ENCODE measurements around the gene MEIOB. TPM values are rescaled to one million over a fixed set of nuclear protein-coding genes. Genes with fewer than 3 reads are reported as not detected.
"Not testable (repeated sequence)": the region's sequence is repeated elsewhere in the genome, so short reads cannot be mapped to it uniquely, and the experiment has no call there.

MEIOB gene
- not detected in 2 replicates for total RNA-seq
- long read RNA-seq, result 0 reads

GRCh38 chr16:1871974-1872635 is at the start of gene MEIOB:
Gene MEIOB, minus strand, starts transcription at chr16:1872164. Its CDS starts 3,989 bp downstream, at chr16:1868175.
- no peak for TF ChIP-seq CTCF (conservative IDR thresholded peaks at IDR 0.05)
- Mint-ChIP-seq H3K36me3 (ENCODE audit: low read depth) (no peaks in the 10 kb centered on the region), H3K27me3 (ENCODE audit: low read depth) (peaks cover 63% of the 10 kb centered on the region), H3K4me1 (no peaks in the 10 kb centered on the region), H3K27ac (ENCODE audit: unreplicated experiment) (no peak within 1 kb of the TSS), H3K9me3 (no peaks in the 10 kb centered on the region), H3K4me3 (no peak within 1 kb of the TSS)
- DNase-seq (ENCODE audit: low read depth, low spot score), result peak; percentile 26

GRCh38 chr16:1920727-1921171 is 48.8 kb upstream of the MEIOB start:
- no peak for TF ChIP-seq CTCF (conservative IDR thresholded peaks at IDR 0.05)

GRCh38 chr16:1920122-1920521 is 48.2 kb upstream of the MEIOB start:
- H3K36me3 Mint-ChIP-seq (ENCODE audit: low read depth); H3K27ac Mint-ChIP-seq (ENCODE audit: unreplicated experiment); DNase-seq (ENCODE audit: low read depth, low spot score); H3K4me3 Mint-ChIP-seq; H3K9me3 Mint-ChIP-seq; H3K4me1 Mint-ChIP-seq: not testable (repeated sequence)
- H3K27me3 Mint-ChIP-seq (ENCODE audit: low read depth), result peaks cover 91% of the 10 kb centered on the region

More at GRCh38 chr16:1920727-1921171, 48.8 kb upstream of the MEIOB start:
- H3K36me3 Mint-ChIP-seq (ENCODE audit: low read depth), result no peaks in the 10 kb centered on the region
- no peaks in the 10 kb centered on the region for H3K9me3 Mint-ChIP-seq
- H3K4me1 Mint-ChIP-seq, result peaks cover 10% of the 10 kb centered on the region
- peaks cover 85% of the 10 kb centered on the region for H3K27me3 Mint-ChIP-seq (ENCODE audit: low read depth)
- DNase-seq (ENCODE audit: low read depth, low spot score), result peak; percentile 53
- no peak overlapping the region for H3K4me3 Mint-ChIP-seq
- H3K27ac Mint-ChIP-seq (ENCODE audit: unreplicated experiment), result peak overlapping the region; percentile 24

- DNase-seq (ENCODE audit: low read depth, low spot score), result no peak
These were observed 47.5 kb upstream of the MEIOB start for GRCh38 chr16:1919327-1919998.

GRCh38 chr16:1918351-1919326 is 46.7 kb upstream of the MEIOB start, which contains the start of gene HS3ST6:
Gene HS3ST6, minus strand, starts transcription at chr16:1918415. Its CDS starts 92 bp downstream, at chr16:1918323.
- Mint-ChIP-seq H3K27ac (ENCODE audit: unreplicated experiment) (no peak within 1 kb of the TSS), H3K36me3 (ENCODE audit: low read depth) (no peaks in the 10 kb centered on the region), H3K4me3 (no peak within 1 kb of the TSS), H3K9me3 (no peaks in the 10 kb centered on the region), H3K27me3 (ENCODE audit: low read depth) (peaks cover 86% of the 10 kb centered on the region), H3K4me1 (peaks cover 10% of the 10 kb centered on the region)
- TF ChIP-seq CTCF (conservative IDR thresholded peaks at IDR 0.05), result no peak
- DNase-seq (ENCODE audit: low read depth, low spot score), result peak; percentile 32

More at GRCh38 chr16:1919327-1919998, 47.5 kb upstream of the MEIOB start:
- Mint-ChIP-seq H3K27ac (ENCODE audit: unreplicated experiment) (no peak overlapping the region), H3K4me1 (peaks cover 10% of the 10 kb centered on the region), H3K36me3 (ENCODE audit: low read depth) (no peaks in the 10 kb centered on the region), H3K4me3 (no peak overlapping the region), H3K9me3 (no peaks in the 10 kb centered on the region), H3K27me3 (ENCODE audit: low read depth) (peaks cover 92% of the 10 kb centered on the region)
- no peak for TF ChIP-seq CTCF (conservative IDR thresholded peaks at IDR 0.05)
